HG03066 (cell line): ENCODE measurements around the gene ZBTB34.

Source experiments
- ATAC-seq: cut with Tn5 transposase; IDR thresholded peaks from one replicate; pipeline ENCODE4 v1.9.1; 2021; ENCODE audit warnings: low read depth; ENCODE audit not compliant: unreplicated experiment

ZBTB34 gene

DNA sequence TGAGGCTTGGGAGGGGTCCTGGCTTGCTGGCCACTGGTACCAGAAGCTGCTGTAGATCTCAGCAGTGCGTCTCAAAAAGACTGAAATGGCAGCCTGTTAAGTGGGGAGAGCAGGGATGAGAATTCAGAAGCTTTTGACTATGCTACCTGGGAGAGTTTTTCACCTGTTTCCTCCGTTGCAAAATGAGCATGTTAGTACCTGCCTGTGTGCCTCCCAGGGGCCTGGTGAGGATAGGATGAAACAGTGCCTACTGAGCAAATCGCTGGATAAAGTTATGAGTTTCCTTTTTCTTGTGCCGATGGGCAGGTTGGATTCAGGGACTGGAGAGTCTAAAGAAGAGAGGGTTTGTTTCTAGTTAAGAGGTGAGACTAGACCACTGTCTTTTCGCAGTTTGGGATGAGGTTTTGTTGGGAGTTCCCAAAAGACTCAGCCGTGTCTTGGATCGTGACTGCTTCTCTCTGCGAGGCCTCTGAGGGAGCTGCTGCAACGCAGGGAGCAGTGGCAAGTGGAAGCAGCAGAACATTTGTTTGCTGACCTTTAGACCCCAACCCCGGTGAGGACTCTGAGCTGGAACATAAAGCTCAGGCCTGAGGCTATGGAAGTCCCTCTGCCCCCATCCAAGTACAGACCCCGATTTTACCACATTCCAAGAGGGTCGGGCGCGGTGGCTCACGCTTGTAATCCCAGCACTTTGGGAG, 55.6 kb downstream of the ZBTB34 start:
- no peak for ATAC-seq

DNA sequence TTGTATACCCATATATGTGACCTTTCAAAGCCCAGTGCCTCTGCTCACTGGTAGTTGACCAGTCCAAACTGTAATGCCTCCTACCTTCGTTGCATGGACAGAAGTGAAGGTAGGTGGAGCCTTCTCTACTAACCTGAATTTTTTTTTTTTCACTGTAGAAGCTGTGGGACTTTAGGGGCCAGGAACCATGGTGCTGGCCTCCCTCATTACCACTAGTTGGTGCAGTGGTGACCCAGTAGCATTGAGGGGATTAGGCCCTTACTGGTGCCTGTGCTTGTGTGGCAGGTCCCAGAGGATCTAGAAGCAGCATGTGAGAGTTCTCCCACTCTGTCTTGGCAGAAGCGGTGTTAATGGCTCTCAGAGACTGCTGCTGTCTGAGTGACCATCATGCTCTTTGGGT, 56.5 kb downstream of the ZBTB34 start:
- no peak for ATAC-seq

DNA sequence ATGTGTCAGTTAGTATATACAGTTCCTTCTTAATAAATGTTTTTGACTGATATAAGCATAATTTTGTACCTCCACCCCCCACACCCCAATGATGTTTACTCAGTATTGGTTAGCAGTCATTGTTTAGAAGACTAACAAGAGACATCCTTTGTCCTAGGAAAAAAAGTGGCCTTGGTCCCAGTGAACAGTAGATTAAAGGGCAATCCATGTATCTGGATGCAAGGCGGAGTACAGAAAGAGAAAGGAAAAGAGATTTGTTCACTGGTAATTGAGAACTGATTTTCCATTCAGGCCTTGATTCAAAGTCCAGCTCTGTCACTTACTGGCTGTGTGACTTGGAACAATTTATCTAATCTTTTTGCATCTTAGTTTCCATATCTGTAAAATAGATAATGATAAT, 58.8 kb downstream of the ZBTB34 start:
- ATAC-seq = no peak

DNA sequence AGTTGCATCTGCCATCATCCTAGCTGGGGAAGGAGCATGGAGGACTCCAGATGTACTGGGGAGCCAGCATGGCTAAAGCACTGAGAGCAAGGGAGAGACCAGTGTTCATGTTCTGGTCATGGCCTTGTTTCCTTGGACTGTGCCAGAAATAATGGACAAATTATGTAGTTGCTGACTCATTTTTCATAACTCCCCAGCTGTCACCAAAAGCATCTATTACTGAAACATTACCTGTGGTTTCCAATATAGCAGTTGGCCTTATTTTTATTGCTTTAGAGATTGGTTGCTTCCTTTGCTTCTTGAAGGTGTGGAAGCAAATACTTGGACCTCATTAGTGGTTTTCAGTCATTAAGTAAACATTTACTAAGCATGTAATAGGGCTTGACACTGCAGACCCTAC, 65.4 kb downstream of the ZBTB34 start:
- ATAC-seq = no peak

DNA sequence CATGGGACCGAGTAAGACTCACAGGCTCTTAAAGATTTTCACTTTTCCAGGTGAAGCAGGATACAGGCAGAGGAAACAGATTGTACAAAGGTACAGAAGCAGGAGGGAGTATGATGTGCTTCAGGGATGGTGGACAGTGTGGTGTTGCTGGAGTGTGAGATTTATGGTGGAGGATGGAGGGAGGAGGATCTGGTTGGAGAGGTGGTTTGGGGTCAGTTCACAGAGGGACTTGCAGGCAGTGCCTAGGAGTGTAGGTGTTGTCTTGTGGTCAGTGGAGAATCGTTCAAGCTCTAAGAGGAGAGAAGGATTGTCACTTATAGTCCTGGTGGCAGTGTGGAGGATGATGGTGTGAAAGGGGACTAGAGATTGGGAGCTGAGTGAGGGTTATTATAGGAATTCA, 65.9 kb downstream of the ZBTB34 start:
- no peak for ATAC-seq

DNA sequence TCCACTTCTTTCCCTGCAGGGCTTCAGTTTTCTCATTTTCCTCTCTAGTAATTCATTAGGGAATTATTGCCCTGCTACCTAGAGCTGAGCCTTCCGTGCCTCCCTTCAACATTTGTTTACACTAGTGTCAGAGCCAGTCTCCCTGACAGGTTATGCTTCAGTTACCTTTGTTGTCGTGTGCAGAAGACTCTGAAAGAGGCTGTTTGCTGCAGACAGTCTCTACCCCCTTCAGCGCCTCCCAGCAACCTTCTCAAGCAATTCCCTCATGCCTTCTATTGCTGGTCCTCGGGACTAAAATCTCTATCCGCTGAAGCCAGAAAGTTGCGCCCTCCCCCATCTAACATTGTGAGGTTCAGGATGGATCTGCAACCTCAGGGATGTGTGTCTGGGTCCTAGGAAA, 67.0 kb downstream of the ZBTB34 start:
- ATAC-seq = no peak

DNA sequence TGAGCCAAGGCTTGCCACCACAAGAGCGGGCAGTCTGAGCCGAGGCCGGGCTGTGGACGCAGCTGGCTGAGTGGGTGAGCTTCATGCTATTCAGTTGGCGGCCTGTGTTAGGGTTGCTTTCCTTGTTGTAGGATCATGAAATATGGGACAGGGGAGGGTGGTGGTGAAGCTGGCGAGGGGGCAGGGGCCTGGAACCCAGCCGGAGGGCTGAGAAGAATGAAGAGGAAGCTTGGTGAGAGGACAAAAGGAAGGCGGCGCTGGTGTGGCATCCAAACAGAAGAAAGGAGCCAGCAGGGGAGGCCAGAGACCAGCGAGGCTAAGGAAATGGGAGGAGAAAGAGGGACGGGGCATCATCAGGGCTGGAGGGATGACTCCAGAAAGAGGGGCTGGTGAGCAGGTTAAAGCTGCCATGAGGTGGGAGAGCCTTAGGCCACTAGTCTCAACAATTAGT, 72.5 kb downstream of the ZBTB34 start:
- no peak for ATAC-seq

DNA sequence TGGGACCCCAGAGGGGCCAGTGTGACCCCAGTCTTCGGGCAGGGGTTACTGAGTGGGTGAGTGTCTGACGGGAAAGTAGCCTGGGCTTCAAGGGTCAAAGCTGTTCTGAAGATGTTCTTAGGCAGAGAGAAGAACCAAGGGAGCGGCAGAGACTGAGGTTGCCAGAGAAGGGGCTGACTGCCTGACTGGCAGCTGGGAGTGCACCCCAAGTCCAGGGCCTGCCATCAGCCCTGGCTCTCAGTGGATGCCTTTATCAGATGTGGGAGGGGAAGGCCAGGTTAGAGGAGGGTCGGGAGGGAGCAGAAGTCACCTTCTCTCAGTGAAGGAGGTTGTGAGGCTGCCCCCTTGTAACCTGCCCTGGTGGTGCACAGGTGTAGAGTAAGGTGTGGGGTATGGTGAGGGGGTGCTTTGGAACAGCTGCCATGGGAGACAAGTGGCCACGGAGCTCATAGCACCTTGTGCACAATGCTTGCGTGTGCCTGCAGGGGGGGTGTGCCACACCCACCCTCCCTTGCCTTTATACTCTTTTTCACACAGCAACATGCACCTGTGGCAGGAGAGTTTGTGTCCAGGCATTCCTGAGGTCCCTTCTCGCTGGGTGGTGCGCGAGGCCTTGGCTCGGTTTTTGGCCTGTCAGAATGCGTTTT, 73.0 kb downstream of the ZBTB34 start:
- no peak for ATAC-seq

DNA sequence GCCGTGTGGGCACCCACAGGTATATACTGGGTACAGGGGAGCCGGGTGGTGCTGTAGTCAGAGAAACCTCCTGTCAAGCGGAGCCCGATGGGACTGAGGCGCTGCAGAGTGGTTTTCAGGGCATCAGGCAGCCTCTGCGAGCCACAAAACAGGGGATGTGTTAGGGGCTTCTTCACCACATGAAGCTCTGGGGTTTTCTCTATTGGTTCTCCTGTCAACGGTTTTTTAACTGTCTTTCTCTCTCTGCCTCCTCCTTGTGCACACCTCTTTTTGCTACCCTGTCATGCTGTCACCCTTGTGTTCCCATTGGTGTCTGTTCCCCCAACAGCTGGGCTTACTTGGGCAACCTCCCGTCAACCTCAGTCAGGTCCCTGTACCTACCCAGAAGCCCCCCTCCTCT, 74.0 kb downstream of the ZBTB34 start:
- no peak for ATAC-seq
